Stimulated activated CD8-positive, alpha-beta memory T cell treated with anti-CD3 and anti-CD28 coated beads, Interleukin-4, amount 100 ng/mL, for 4 hours (primary cell): ENCODE results near the gene TM4SF5.

ENCODE experiments used
- DNase-seq, 2 donors: peaks; one replicate each; pipeline ENCODE4 v3.0.0-alpha.2; 2020; ENCODE audit warnings: low read depth in 2 of 2, low spot score in 1 of 2

Gene TM4SF5

DNA sequence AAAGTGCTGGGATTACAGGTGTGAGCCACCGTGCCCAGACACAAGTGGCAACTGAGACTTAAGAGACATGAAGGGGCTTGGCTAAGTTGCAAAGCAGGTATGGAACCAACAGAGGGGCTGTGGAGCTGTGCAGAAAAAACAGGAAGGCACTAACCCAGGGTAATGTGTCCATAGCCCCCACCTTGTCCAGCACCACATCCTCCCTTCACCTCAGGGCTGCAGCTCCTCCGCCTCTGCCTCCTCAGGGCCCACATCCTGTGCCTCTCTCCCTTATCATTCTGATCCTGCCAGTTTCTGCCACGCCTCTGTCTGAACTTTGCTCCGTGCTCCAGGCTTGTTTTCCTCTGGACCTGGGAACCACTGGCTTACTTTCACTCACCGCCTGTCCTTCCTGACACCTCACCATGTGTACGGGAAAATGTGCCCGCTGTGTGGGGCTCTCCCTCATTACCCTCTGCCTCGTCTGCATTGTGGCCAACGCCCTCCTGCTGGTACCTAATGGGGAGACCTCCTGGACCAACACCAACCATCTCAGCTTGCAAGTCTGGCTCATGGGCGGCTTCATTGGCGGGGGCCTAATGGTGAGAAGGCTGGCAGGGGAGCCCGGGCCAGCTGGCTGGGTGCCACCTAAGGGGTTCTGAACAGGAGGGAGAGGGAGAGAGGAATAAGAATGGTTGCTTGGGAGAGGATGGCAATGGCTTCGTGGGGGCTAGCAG lies at the start of gene TM4SF5:
Gene TM4SF5, plus strand, starts transcription at position 368 of the 716 bp plus-strand sequence. Its CDS starts 37 bp downstream, at position 405.
- no peak for DNase-seq

DNA sequence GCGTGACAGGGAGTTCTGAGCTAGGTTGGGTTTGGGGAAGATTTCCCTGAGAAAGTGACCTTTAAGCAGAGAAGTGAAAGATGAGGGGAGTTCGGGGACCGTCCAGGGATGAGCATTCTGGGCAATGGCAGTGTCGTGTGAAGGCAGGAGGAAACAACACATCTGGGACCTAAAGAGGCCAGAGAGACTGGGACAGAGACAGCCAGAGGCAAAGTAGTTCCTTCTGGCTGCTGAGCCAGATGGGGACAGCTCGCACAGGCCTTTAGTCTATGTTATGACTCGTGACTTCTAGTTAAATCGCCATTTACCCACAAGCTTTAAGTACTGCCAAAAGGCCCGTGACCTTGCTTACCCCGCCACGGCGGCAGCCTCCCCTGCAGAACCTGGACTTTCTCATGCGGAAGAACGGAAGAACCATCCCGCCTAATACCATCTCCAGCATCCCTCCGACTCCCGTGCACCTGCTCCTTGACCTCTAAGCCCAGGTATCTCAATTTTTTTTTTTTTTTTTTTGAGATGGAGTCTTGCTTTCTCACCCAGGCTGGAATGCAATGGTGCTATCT lies 48.9 kb upstream of the TM4SF5 start:
- no peak for DNase-seq

- DNase-seq = no peak
Measured at GRCh38 chr17:4724650-4725049, 47.0 kb upstream of the TM4SF5 start.

DNA sequence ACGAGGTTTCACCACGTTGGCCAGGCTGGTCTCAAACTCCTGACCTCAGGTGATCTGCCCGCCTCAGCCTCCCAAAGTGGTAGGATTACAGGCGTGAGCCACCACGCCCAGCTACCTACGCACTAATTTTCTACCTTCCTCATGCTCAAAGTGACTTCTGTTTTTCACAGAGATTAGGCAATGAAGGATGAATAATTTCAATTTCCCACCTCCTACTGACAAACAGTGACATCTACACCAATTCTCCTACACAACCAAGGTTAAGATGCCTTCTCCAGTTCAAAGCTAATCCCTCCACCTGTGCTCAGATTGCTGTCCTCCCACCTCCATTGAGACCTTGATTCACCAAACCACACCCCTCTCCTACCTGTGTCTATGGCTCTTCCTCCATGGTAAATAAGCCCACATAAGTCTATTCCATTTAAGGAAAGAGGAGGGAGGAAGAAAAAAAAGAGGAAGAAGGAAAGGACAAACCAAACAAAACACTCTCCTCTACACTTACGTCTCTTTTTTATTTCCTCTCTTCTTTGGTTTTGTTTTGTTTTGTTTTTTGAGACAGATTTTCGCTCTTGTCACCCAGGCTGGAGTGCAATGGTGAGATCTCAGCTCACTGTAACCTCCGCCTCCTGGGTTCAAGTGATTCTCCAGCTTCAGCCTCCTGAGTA lies 45.9 kb upstream of the TM4SF5 start:
- no peak for DNase-seq

DNA sequence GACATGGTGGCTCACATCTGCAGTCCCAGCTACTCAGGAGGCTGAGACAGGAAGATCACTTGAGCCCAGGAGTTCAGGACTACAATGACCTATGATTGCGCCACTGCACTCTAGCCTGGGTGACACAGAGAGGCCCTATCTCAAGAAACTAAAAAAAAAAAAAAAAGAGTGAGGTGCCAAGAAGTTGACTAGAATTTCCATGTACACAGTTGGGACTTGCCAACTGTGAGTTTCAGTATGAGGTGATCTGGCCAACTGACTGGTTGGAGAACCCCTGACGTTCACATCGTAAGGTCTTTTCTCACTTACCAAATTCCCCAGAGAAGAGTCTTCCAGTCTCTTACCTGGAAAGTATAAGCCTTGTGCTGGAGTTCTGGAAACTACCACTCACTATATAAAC lies 43.6 kb upstream of the TM4SF5 start:
- DNase-seq = no peak

- no peak for DNase-seq
Measured at GRCh38 chr17:4733073-4733531, 38.6 kb upstream of the TM4SF5 start.

GRCh38 chr17:4734857-4735475 lies 36.7 kb upstream of the TM4SF5 start:
- DNase-seq = no peak

- DNase-seq = no peak
Measured at GRCh38 chr17:4735876-4736651, 35.6 kb upstream of the TM4SF5 start.

DNA sequence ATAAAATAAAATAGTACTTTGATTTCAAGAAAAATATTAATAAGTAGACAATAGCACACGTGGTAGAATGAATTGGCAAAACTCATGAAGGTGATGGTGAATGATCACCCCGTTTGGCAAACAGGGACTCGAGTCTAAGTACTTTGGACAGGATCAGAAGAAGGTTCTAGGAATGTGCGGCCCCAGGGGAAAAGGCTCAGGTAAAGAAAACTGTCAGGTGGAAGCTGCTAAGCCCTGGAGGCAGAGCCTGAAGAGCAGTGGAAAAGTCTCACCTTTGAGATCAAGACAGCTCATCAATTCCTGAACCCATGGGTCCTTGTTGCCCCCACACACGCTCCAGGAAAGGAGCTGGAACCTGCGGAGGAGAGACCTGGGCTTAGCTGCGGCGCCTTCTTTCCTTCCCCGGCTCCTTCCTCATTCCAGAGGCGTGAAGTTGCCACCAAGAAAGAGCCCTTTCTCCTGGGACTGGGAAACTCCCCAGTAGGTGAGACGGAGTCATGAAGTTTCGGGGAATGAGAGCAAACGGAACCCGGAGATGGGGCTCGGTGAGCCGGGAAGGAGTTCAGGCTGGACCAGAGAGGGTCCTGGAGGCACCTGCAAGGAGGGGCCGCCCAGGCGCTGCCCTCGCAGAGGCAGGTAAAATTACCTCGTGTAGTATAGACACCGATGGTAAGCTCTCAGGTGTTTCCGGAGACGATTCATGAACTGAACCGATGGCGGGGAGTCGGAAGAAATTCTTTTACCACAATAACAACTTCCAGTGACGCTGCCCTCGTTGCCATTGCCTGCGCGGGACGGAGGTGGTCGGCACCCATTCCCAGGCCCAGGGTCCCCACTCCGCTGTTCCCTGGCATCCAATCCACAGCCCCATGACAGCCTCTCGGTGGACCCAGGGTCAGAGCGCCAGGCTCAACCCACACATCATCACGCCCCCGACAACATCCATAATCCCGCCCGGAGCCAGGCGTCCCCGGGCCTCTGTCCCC lies 33.3 kb upstream of the TM4SF5 start:
- no peak for DNase-seq

DNA sequence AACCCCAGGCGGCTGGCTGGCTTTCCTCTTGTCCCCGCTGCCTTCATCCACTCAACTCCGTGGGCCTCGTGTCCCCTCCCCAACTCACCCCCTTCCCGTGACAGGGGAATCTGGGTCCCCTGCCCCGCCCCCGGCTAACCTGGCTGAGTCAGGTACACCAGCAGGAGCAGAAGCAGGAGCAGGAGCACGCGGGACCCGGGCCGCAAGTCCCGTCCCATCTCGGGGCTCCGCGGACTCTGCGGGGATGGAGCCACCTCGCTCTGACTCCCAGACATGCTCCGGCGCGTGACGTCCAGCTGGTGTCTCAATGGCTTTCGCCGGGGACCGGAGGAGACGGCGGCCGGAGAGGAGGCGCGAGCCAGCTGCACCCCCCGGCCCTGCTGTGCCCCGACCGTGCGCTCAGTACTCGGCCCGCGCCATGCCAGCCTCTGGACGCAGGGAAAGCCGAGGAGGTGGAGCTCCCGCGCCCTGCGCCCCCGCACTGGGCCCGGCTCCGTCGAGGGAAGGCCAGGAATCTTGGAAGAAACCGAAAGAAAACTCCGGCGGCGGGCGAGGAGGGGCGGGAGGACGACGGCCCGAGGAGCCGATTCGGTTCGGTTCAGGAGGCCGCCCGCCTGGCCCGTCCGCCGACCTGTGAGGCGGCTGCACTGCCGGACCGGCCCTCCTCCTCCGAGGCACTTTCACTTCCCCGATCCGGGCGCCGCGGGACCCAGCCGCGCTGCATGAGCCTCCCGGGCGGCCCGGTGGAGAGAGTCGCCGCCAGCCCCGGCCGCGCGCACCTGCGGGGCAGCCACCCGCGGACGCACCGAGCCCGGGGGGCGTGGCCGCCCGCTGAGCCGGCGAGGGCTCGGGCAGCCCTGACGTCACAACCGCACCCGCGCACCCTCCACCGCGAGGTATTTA lies 32.3 kb upstream of the TM4SF5 start, which contains the start of the genes CXCL16 and ZMYND15:
Gene CXCL16, minus strand, starts transcription at position 807 of the 903 bp plus-strand sequence. Its CDS starts 589 bp downstream, at position 218.
Gene ZMYND15, plus strand, starts transcription at position 712 of the 903 bp plus-strand sequence. CDS start 716 bp downstream, outside the sequence.
- DNase-seq = peak in 1 of 2 donors; percentile 19

- no peak for DNase-seq
Measured at GRCh38 chr17:4740025-4740351, 31.7 kb upstream of the TM4SF5 start.

GRCh38 chr17:4740584-4740983 lies 31.1 kb upstream of the TM4SF5 start:
- DNase-seq = no peak

DNA sequence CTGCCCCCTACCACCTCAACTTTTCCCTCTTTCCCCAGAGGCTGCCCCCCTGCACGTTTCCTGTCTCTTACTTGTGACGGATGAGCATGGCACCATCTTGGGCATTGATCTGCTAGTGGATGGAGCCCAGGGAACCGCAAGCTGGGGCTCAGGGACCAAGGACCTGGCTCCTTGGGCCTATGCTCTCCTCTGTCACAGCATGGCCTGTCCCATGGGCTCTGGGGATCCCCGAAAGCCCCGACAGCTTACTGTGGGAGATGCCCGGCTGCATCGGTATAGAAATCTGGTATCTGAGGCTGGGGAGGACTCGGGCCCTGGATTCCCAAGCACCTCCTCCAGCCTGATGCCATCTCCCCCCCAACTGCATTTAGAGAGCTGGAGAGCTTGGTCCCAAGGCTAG lies 30.1 kb upstream of the TM4SF5 start:
- no peak for DNase-seq

- DNase-seq = no peak
Measured at GRCh38 chr17:4742133-4742532, 29.6 kb upstream of the TM4SF5 start.

DNA sequence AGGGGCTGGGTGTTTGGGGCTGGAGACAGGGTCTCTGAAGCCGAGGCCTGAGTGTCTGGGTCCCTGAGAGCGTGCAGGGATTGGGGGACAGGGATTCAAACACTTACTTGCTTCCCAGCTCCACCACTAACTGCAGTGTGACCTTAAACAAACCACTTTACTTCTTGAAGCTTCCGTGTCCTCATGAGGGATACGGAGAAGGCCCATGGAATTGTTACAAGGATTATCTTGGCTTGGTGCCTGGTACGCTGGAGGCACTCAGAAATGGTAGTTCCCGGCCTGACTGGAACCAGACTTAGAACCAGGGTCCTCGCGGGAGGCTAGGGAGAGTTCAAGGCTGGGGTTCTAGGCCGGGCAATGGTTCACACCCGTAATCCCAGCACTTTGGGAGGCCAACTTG lies 29.1 kb upstream of the TM4SF5 start:
- no peak for DNase-seq

DNA sequence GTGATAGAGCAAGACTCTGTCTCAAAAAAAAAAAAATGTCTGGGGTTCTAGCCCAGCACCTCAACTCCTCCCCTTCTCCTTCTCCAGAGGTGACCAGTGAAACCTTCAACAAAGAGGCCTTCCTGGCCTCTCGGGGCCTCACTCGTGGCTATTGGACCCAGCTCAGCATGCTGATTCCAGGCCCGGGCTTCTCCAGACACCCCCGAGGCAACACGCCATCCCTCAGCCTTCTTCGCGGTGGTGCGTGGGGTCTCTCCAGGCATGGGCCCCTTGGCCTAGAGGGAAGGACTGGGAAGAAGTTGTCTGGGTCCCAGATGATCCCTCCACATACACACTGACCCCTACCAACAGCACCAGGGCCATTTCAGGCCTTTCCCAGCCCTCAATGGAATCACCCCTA lies 28.5 kb upstream of the TM4SF5 start:
- DNase-seq = no peak

DNA sequence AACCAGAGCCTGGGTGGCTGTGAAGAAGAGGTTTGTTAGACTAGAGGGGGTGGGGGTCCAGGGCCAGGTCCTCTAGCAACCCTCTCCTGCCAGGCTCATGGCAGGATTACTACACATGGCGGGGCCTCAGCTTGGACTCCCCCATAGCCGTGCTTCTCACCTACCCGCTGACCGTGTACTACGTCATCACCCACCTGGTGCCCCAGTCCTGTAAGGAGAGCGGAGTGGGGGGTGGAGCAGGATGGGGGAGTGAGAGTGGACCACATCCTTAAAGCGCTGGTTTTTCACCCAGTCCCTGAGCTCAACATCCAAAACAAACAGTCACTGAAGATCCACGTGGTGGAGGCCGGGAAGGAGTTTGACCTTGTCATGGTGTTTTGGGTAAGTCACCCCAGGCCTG lies 27.8 kb upstream of the TM4SF5 start:
- DNase-seq = no peak

- DNase-seq = no peak
Measured at GRCh38 chr17:4744999-4745969, 26.4 kb upstream of the TM4SF5 start.
